Epithelial cell of alveolus of lung (primary cell): ENCODE results near the gene ATP5F1C. TPM values are rescaled to one million over a fixed set of nuclear protein-coding genes. Genes with fewer than 3 reads are reported as not detected.

Experiments
- total RNA-seq: library from RNA; depleted of rRNA; stranded (reverse); fragments of >200 nt; gene quantifications from 2 replicates; pipeline ENCODE4 v1.2.1, GENCODE V29; 2015

ATP5F1C gene
- total RNA-seq: 268 TPM in 2 replicates

DNA sequence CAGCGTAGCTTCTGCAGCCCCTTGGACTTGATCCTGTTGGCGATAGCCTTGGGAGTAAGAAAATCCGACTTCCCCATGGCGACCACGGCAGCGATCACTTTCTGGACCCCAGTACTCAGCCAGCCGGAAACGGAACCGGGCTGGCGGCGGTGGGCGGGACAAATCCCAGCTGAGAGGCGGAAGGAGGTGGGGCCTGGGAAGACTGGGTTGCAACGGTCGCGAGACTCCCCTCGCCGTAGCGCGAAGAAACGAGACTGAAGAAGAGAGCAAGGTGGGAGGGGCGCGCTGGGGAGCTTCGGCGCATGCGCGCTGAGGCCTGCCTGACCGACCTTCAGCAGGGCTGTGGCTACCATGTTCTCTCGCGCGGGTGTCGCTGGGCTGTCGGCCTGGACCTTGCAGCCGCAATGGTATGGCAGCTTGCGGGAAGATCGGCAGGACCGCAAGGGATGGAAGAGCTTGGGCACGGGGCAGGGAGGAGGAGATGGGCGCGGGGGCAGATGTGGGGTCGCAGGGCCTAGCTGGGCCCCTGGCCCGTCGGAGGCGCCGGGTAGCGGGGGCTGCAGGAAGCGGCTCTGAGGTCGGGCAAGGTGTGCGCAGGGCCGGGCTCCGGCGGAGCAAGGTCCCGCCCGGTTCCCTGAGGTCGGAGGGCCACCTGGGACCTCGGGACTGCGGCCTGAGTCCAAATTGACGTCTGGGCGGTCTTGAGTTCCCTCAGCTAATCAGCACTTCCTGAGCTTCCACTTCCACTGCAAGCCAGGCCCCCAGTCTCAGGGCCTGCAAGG, at the start of gene ATP5F1C, which contains the start of gene KIN:
Gene ATP5F1C (plus strand): TSS at position 321 of the 782 bp plus-strand sequence. CDS start 31 bp downstream, at position 352.
Gene KIN (minus strand): TSS at position 137 of the 782 bp plus-strand sequence. CDS start 60 bp downstream, at position 77.

DNA sequence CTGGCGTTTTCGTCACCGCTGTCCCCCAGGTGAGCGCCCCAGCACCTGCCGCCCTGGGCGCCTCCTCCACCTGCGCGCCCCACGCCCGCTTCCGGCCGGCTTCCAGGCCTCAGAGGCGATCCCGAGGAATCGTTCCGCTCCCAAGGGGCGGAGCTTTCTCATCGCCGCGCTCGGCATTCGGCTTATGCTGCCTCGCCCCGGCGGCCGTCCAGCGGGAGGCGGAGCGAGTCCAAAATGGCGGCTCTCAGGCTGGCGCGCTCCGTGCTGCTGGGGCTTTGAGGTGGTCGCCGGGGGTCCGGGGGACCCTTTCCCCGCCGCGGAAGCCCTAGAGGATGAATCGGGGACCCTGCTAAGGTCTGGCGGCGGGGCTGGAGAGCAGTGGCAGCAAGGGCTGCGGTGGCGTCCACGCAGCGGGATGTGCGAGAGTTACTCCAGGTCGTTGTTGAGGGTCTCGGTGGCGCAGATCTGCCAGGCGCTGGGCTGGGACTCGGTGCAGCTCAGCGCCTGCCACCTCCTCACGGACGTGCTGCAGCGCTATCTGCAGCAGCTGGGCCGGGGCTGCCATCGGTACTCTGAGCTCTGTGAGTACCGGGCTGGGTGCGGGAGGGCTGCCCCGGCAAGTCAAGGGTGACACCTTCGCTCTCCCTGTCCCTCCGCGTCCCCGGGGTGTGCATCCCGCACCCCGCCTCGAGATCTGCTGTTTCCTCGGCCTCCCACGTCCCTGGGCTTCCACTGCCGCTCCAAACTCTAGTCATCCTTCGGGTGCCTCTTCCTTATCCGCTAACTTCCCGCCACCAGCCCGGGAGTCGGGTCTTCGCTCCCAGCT, 30.5 kb downstream of the ATP5F1C start, which contains the start of gene TAF3:
Gene TAF3 (plus strand): TSS at position 211 of the 826 bp plus-strand sequence. CDS start 205 bp downstream, at position 416.

Other genes with a start within 250 kb of the ATP5F1C start
- gene ITIH5, start 121.2 kb upstream of the ATP5F1C start, total RNA-seq: 0.72 and 0.91 TPM in 2 replicates
- gene ITIH2, start 84.9 kb upstream of the ATP5F1C start, total RNA-seq: not detected in 2 replicates
- 3.0 and 7.0 TPM in 2 replicates for gene KIN, start 184 bp upstream of the ATP5F1C start, total RNA-seq
- 2.1 and 3.3 TPM in 2 replicates for gene TAF3, start 30.3 kb downstream of the ATP5F1C start, total RNA-seq